Kidney (tissue), 22 donors: ENCODE data around the gene CACTIN. TPM values are rescaled to one million over a fixed set of nuclear protein-coding genes. Genes with fewer than 3 reads are reported as not detected.

ENCODE experiments used
- DNase-seq, 5 donors: peaks; one replicate each; pipeline ENCODE4 v3.0.0-alpha.2; 2013 to 2020
- FAIRE-seq: peaks from 2 replicates; lab custom pipeline; 2012; peaks lifted over from hg19 to GRCh38; lab: Jason Lieb, UNC
- H3K27ac ChIP-seq, 2 donors: one replicate each; pipeline ENCODE4 v1.7.0; 2013; ENCODE audit warnings: low read depth in 2 of 2, low read length in 2 of 2, inconsistent platforms in 1 of 2
- H3K27me3 ChIP-seq: one replicate; pipeline ENCODE4 v1.7.1; 2013; ENCODE audit warnings: low read length, inconsistent platforms; ENCODE audit not compliant: control insufficient read depth, insufficient read depth
- H3K36me3 ChIP-seq, 3 donors: one replicate each; pipeline versions ENCODE4 v1.7.0 to v1.7.1; 2013; ENCODE audit warnings: low read length in 3 of 3, control low read depth in 1 of 3, inconsistent platforms in 1 of 3; ENCODE audit not compliant: insufficient read depth in 3 of 3, control insufficient read depth in 2 of 3
- H3K4me1 ChIP-seq, 3 donors: one replicate each; pipeline versions ENCODE4 v1.7.0 to v1.7.1; 2013; ENCODE audit warnings: low read length in 3 of 3, inconsistent platforms in 1 of 3, low read depth in 1 of 3; ENCODE audit not compliant: control insufficient read depth in 2 of 3, insufficient read depth in 2 of 3
- H3K4me3 ChIP-seq, 3 donors: one replicate each; pipeline versions ENCODE4 v1.7.0 to v1.8.1; 2013; ENCODE audit warnings: low read length in 3 of 3, control low read depth in 1 of 3, inconsistent platforms in 1 of 3
- H3K9ac ChIP-seq, 3 donors: one replicate each; pipeline versions ENCODE4 v1.7.0 to v1.7.1; 2013; ENCODE audit warnings: low read length in 3 of 3, control low read depth in 1 of 3, inconsistent platforms in 1 of 3
- H3K9me3 ChIP-seq, 3 donors: one replicate each; pipeline versions ENCODE4 v1.7.0 to v1.7.1; 2013; ENCODE audit warnings: low read length in 3 of 3, control low read depth in 1 of 3, inconsistent platforms in 1 of 3; ENCODE audit not compliant: control insufficient read depth in 2 of 3, insufficient read depth in 1 of 3
- intact Hi-C: fragments of 100-400 bp; cut with DNase I; formaldehyde crosslinking; loops from one replicate; pipeline ENCODE4 v1.11.1; 2022
- long read RNA-seq, 10 donors: library from polyadenylated mRNA in 1 of 10; unstranded in 1 of 10; transcript quantifications; one replicate each; pipeline ENCODE4 v2.0.0 and lab custom pipeline, GENCODE V29; 2021 to 2026
- polyA plus RNA-seq: library from polyadenylated mRNA; stranded (reverse); fragments of 350-450 nt; fragmentation: Illumina TruSeq; extraction: RNeasy Lipid Tissue Mini Kit (QIAGEN cat#74804); gene quantifications from one replicate; pipeline ENCODE4 v1.2.3, GENCODE V29; 2014; ENCODE audit warnings: low read depth, low replicate concordance; ENCODE audit not compliant: insufficient read depth
- total RNA-seq: library from RNA; stranded (reverse); fragmentation: NEBNext Ultra II Directional; extraction: Animal tissue kit (Norgen Biotek cat#: 25700); gene quantifications from one replicate; pipeline ENCODE4 v1.2.1, GENCODE V29; 2021
- TF ChIP-seq, protein P1 (sequence below): IDR thresholded peaks from 3 replicates; pipeline ENCODE4 v1.5.1; 2012; ENCODE audit warnings: mild to moderate bottlenecking, moderate library complexity, borderline replicate concordance; ENCODE audit not compliant: insufficient read depth; ENCODE audit errors: extremely low read depth
- donor health status: control.
- donor health status: control.
- donor health status: control.
- donor health status: control.
- donor health status: control.
- donor health status: DM: yes; HTN: yes; CAD: no.
- donor health status: Normal renal cell carcinoma (clear cell type).

CACTIN gene
- total RNA-seq = 23.9 TPM
- 11.6 TPM for polyA plus RNA-seq
- long read RNA-seq, donor 1, partial matches to known transcripts = 0 of 3 reads
- long read RNA-seq, donor 1, other reads (novel, unspliced or antisense) = 0 of 3 reads
- long read RNA-seq, donor 2, partial matches to known transcripts = 0 of 2 reads
- long read RNA-seq, donor 2, other reads (novel, unspliced or antisense) = 0 of 2 reads
- long read RNA-seq, donor 3, partial matches to known transcripts = 0 of 5 reads
- long read RNA-seq, donor 3, other reads (novel, unspliced or antisense) = 0 of 5 reads
- long read RNA-seq, donor 4, partial matches to known transcripts = 0 of 4 reads
- long read RNA-seq, donor 4, other reads (novel, unspliced or antisense) = 0 of 4 reads
- long read RNA-seq, donor 5 = 0 reads
- long read RNA-seq, donor 6, partial matches to known transcripts = 0 of 2 reads
- long read RNA-seq, donor 6, other reads (novel, unspliced or antisense) = 0 of 2 reads
- long read RNA-seq, donor 7, transcript CACTIN-203 (10 exons, 3,612 nt) = major isoform, 13 of 20 reads
- long read RNA-seq, donor 7, partial matches to known transcripts = 3 of 20 reads
- long read RNA-seq, donor 7, other reads (novel, unspliced or antisense) = 4 of 20 reads
- long read RNA-seq, donor 8, partial matches to known transcripts = 6 of 13 reads
- long read RNA-seq, donor 8, other reads (novel, unspliced or antisense) = 0 of 13 reads
- long read RNA-seq, donor 9, partial matches to known transcripts = 0 of 3 reads
- long read RNA-seq, donor 9, other reads (novel, unspliced or antisense) = 0 of 3 reads
- long read RNA-seq, donor 10, partial matches to known transcripts = 0 of 3 reads
- long read RNA-seq, donor 10, other reads (novel, unspliced or antisense) = 0 of 3 reads

DNA sequence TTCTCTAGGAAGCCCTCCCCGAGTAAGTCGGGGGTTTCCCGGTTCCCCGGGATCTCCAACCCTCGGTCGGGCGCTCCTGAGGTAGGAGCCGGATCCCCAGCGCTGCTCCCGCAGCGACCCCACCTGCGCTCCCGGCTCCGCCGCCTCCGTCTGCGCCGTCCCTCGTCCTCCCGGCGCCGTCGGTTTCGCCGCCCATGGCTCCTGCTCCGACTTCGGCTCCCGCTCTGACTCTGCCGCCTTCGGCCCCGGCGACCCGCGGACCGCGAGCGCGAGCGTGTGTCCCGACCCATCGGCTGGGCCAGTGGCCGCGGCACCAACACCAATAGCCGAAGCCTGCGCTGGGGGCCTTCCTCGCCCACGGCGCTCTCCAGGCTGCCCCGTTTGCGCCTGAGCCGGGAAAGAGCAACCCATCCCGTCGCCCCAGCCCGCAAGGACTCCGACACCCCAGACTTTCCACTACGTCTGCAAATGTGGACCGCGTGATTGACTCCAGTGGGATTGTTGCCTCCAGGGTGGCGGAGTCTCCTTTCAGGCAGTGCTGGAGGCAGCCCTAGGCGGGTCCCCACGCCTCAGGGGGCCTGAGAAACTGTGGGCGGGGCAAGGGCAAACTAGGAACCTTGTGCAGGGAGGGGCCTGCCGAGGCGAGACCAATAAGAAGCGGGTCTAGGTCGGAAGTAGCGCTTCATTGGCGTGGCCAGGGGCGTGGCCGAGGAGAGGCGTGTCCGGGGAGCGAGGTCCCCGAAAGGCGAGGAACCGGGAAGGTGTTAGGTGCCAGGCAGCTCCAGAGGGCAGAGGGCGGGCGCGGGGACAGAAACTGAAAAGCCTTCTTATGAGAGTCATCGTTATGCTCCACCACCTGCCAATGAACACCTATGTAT is at the start of gene CACTIN:
CACTIN (minus strand) TSS at position 318 of the 878 bp plus-strand sequence; CDS start at position 290, 28 bp downstream.
- TF ChIP-seq, protein P1, sequence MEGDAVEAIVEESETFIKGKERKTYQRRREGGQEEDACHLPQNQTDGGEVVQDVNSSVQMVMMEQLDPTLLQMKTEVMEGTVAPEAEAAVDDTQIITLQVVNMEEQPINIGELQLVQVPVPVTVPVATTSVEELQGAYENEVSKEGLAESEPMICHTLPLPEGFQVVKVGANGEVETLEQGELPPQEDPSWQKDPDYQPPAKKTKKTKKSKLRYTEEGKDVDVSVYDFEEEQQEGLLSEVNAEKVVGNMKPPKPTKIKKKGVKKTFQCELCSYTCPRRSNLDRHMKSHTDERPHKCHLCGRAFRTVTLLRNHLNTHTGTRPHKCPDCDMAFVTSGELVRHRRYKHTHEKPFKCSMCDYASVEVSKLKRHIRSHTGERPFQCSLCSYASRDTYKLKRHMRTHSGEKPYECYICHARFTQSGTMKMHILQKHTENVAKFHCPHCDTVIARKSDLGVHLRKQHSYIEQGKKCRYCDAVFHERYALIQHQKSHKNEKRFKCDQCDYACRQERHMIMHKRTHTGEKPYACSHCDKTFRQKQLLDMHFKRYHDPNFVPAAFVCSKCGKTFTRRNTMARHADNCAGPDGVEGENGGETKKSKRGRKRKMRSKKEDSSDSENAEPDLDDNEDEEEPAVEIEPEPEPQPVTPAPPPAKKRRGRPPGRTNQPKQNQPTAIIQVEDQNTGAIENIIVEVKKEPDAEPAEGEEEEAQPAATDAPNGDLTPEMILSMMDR = no peak
- peak; percentile 93 for FAIRE-seq
- peak within 1 kb of the TSS; percentile 74 to 86 (median 82) for H3K9ac ChIP-seq
- intact Hi-C loops = no loop called here
- peaks cover 0 to 17% (median 4%) of the 10 kb centered on the region in 3 donors for H3K4me1 ChIP-seq
- peak within 1 kb of the TSS; percentile 96 to 99 for H3K27ac ChIP-seq
- no peaks in the 10 kb centered on the region for H3K27me3 ChIP-seq
- peak within 1 kb of the TSS; percentile 66 to 97 (median 86) for H3K4me3 ChIP-seq
- peak; percentile 98 to 99 (median 99) for DNase-seq
- no peaks in the 10 kb centered on the region for H3K36me3 ChIP-seq
- H3K9me3 ChIP-seq = no peaks in the 10 kb centered on the region

DNA sequence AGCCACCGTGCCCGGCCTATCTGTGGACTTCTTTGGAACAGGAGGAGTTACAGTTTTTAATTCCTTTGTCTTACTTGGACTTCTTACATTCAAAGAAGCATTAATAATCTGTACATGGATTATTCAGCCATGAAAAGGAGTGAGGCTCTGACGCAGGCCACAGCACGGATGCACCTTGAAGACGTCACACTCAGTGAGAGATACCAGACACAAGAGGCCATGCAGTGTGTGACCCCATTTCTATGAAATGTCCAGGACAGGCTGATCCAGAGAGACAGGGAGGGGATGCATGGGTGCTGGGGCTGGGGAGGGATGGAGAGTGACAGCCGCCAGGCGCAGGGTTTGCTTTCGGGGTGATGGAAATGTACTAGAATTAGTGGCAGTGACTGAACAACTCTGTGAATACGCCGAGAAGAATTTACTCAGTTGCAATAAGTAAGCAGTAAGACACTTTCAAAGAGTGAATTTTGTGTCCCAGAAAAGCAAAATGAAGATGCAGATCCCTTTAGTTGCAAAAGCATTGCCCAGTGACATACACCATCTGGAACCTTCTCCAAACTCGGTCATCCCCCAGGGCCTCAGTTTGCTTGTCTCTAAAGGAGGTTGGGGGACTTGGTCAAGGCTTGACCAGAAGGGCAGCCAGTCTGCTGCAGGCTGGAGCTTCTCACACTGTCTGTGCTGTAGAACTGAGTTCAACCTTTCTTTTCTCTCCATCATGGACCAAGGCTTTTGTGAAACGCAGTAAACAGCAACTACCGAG is 48.4 kb upstream of the CACTIN start:
- no peak overlapping the region for H3K27ac ChIP-seq
- TF ChIP-seq, protein P1 = no peak
- H3K4me1 ChIP-seq = peaks cover 0 to 11% (median 0%) of the 10 kb centered on the region in 3 donors
- H3K9me3 ChIP-seq = no peaks in the 10 kb centered on the region
- DNase-seq (peak in 1 of 5 donors; percentile 74), FAIRE-seq (no peak)
- intact Hi-C loops = no loop called here
- H3K27me3 ChIP-seq = no peaks in the 10 kb centered on the region
- no peak overlapping the region for H3K9ac ChIP-seq
- no peak overlapping the region for H3K4me3 ChIP-seq
- no peaks in the 10 kb centered on the region for H3K36me3 ChIP-seq
